GM12878 (cell line): ENCODE measurements around the gene C1orf141. TPM values are rescaled to one million over a fixed set of nuclear protein-coding genes. Genes with fewer than 3 reads are reported as not detected.

Experiments
- BCLAF1 ChIP-seq: fragments of 450-650 bp; IDR thresholded peaks from 2 replicates; pipeline ENCODE4 v1.6.1; 2017; ENCODE audit warnings: antibody characterized with exemption, mild to moderate bottlenecking, moderate library complexity
- CHD1 ChIP-seq: IDR thresholded peaks from 2 replicates; pipeline ENCODE4 v1.6.1; 2012; ENCODE audit warnings: low read depth, low read length, improper control_type of control experiment
- HSF1 ChIP-seq: fragments of 150-350 bp; IDR thresholded peaks from 2 replicates; pipeline ENCODE4 v1.6.1; 2014; ENCODE audit warnings: mild to moderate bottlenecking, low read depth, low read length
- IRF3 ChIP-seq: fragments of 450-650 bp; IDR thresholded peaks from 2 replicates; pipeline ENCODE4 v1.6.1; 2014; ENCODE audit warnings: mild to moderate bottlenecking
- MTA3 ChIP-seq: IDR thresholded peaks from 2 replicates; pipeline ENCODE4 v1.6.1; 2012; ENCODE audit warnings: low read length, inconsistent platforms, borderline replicate concordance
- NBN ChIP-seq: fragments of 450-650 bp; IDR thresholded peaks from 2 replicates; pipeline ENCODE4 v1.6.1; 2016
- NFIC ChIP-seq: IDR thresholded peaks from 2 replicates; pipeline ENCODE4 v1.6.1; 2012; ENCODE audit warnings: low read depth, mild to moderate bottlenecking, inconsistent platforms, low read length, moderate library complexity
- NFYB ChIP-seq: IDR thresholded peaks from 2 replicates; pipeline ENCODE4 v1.6.1; 2011; ENCODE audit warnings: low read depth, mild to moderate bottlenecking, low read length, improper control_type of control experiment, moderate library complexity; ENCODE audit not compliant: insufficient read depth
- NKRF ChIP-seq: fragments of 450-650 bp; conservative IDR thresholded peaks from 2 replicates; pipeline ENCODE4 v1.6.1; 2017; ENCODE audit warnings: mild to moderate bottlenecking, moderate library complexity
- NR2C1 ChIP-seq: fragments of 450-650 bp; IDR thresholded peaks from 2 replicates; pipeline ENCODE4 v1.6.1; 2017; ENCODE audit warnings: antibody characterized with exemption, mild to moderate bottlenecking, moderate library complexity
- RAD51 ChIP-seq: fragments of 450-650 bp; IDR thresholded peaks from 2 replicates; pipeline ENCODE4 v1.6.1; 2016; ENCODE audit warnings: moderate library complexity, mild to moderate bottlenecking, inconsistent platforms
- SIX5 ChIP-seq: IDR thresholded peaks from 2 replicates; pipeline ENCODE4 v1.6.1; 2011; ENCODE audit warnings: mild to moderate bottlenecking, low read depth, low read length, moderate library complexity; ENCODE audit not compliant: severe bottlenecking
- SKIL ChIP-seq: fragments of 450-650 bp; IDR thresholded peaks from 2 replicates; pipeline ENCODE4 v1.6.1; 2017; ENCODE audit warnings: mild to moderate bottlenecking, low read depth, inconsistent platforms; ENCODE audit not compliant: poor library complexity, severe bottlenecking
- ZBTB33 ChIP-seq: fragments of 450-650 bp; IDR thresholded peaks from 2 replicates; pipeline ENCODE4 v1.6.1; 2017; ENCODE audit warnings: mild to moderate bottlenecking
- polyA plus RNA-seq, 11 experiments: library from polyadenylated mRNA; depleted of rRNA in 4 of 11; unstranded in 6 of 11; stranded (reverse) in 5 of 11; fragments of >200 nt; fragmentation: Nextera tagmentation in 4 of 11; fragmentation: Illumina TruSeq in 1 of 11; extraction: Ambion mirVana in 4 of 11; extraction: Trizol in 1 of 11; gene quantifications; 1 replicate in 1 of 11; 2 replicates in 10 of 11; pipeline versions ENCODE4 v1.2.1 to v1.2.3, GENCODE V29; 2011 to 2016; ENCODE audit warnings: inconsistent platforms in 2 of 11, missing spikeins in 2 of 11, low read depth in 1 of 11
- total RNA-seq, 4 experiments: library from RNA; depleted of rRNA in 3 of 4; stranded (reverse); fragments of >200 nt in 3 of 4; fragmentation: Illumina TruSeq in 1 of 4; extraction: Trizol in 1 of 4; gene quantifications; 2 replicates each; pipeline versions ENCODE4 v1.2.1 to v1.2.3, GENCODE V29; 2013 to 2021

The C1orf141 gene
- total and polyA plus RNA-seq, 10 of the 15 experiments (the other 5 are each of a cell fraction or from before 2014, with no cell fraction given): not detected

GRCh38 chr1:67166196-67166595 lies 31.4 kb upstream of the C1orf141 start, which contains the start of gene IL23R (continued):
- TF ChIP-seq BCLAF1: no peak
- TF ChIP-seq SKIL: peak; percentile 88
- no peak for TF ChIP-seq SIX5
- 0 out of 2 replicates have a peak, but pooled peaks have one; percentile 21 for TF ChIP-seq RAD51
- TF ChIP-seq NFIC: peak; percentile 92
- TF ChIP-seq NFYB: peak; percentile 53; the same call in 1 of the 2 replicates
- peak; percentile 27; the same call in 1 of the 2 replicates for TF ChIP-seq NR2C1
- 0 out of 2 replicates have a peak, but pooled peaks have one; percentile 49 for TF ChIP-seq NKRF
- no peak for TF ChIP-seq CHD1
- TF ChIP-seq NBN: peak; percentile 87
- TF ChIP-seq ZBTB33: no peak
- TF ChIP-seq IRF3: no peak
- TF ChIP-seq HSF1: no peak
- no peak for TF ChIP-seq MTA3
